Keratinocyte (primary cell): ENCODE results near the gene ATP11A. TPM values are rescaled to one million over a fixed set of nuclear protein-coding genes. Genes with fewer than 3 reads are reported as not detected.

ENCODE experiments used
- DNase-seq: peaks from one replicate; pipeline ENCODE4 v3.0.0-alpha.2; 2011; ENCODE audit warnings: low read depth, missing footprints, low spot score
- FAIRE-seq: peaks from 2 replicates; lab custom pipeline; 2011; peaks lifted over from hg19 to GRCh38; lab: Jason Lieb, UNC
- H2AFZ ChIP-seq: 2 replicates; pipeline ENCODE4 v1.6.0; 2012; ENCODE audit warnings: low read length, control low read depth, inconsistent platforms; ENCODE audit not compliant: control insufficient read depth
- H3K27ac ChIP-seq: 2 replicates; pipeline ENCODE4 v1.5.1; 2011; ENCODE audit warnings: low read length; ENCODE audit not compliant: control insufficient read depth, insufficient read depth
- H3K27me3 ChIP-seq: 3 replicates; pipeline ENCODE4 v1.6.0; 2011; ENCODE audit warnings: low read length; ENCODE audit not compliant: control insufficient read depth, insufficient read depth; ENCODE audit errors: extremely low read depth
- H3K36me3 ChIP-seq, 2 experiments: 2 replicates in 1 of 2; 3 replicates in 1 of 2; pipeline ENCODE4 v1.5.1; 2011; ENCODE audit warnings: low read length in 2 of 2, mild to moderate bottlenecking in 1 of 2; ENCODE audit not compliant: control insufficient read depth in 2 of 2, insufficient read depth in 2 of 2; ENCODE audit errors: extremely low read depth in 1 of 2
- H3K4me1 ChIP-seq: 3 replicates; pipeline ENCODE4 v1.5.1; 2011; ENCODE audit warnings: low read length; ENCODE audit not compliant: control insufficient read depth, insufficient read depth; ENCODE audit errors: extremely low read depth
- H3K4me2 ChIP-seq: 3 replicates; pipeline ENCODE4 v1.6.0; 2011; ENCODE audit warnings: low read depth, low read length; ENCODE audit not compliant: control insufficient read depth, insufficient read depth; ENCODE audit errors: extremely low read depth
- H3K4me3 ChIP-seq, 3 experiments: fragments of 200-600 bp in 1 of 3; sonication (generic) in 1 of 3; 2 replicates in 2 of 3; 3 replicates in 1 of 3; pipeline ENCODE4 v1.5.1; 2011 to 2016; ENCODE audit warnings: low read length in 3 of 3, mild to moderate bottlenecking in 3 of 3, control low read depth in 2 of 3, inconsistent platforms in 1 of 3, low read depth in 1 of 3, mixed read lengths in 1 of 3, mixed run types in 1 of 3, moderate library complexity in 1 of 3; ENCODE audit not compliant: control insufficient read depth in 2 of 3, insufficient read depth in 2 of 3; ENCODE audit errors: extremely low read depth in 1 of 3
- H3K79me2 ChIP-seq: 2 replicates; pipeline ENCODE4 v1.6.0; 2012; ENCODE audit warnings: low read length; ENCODE audit not compliant: control insufficient read depth, insufficient read depth
- H3K9ac ChIP-seq: 3 replicates; pipeline ENCODE4 v1.6.0; 2011; ENCODE audit warnings: low read length; ENCODE audit not compliant: control insufficient read depth, insufficient read depth; ENCODE audit errors: extremely low read depth
- H3K9me1 ChIP-seq: 3 replicates; pipeline ENCODE4 v1.6.0; 2011; ENCODE audit warnings: low read length; ENCODE audit not compliant: control insufficient read depth, insufficient read depth; ENCODE audit errors: extremely low read depth
- H3K9me3 ChIP-seq: 2 replicates; pipeline ENCODE4 v1.5.1; 2012; ENCODE audit warnings: low read depth, low read length; ENCODE audit not compliant: control insufficient read depth
- H4K20me1 ChIP-seq: 3 replicates; pipeline ENCODE4 v1.6.0; 2011; ENCODE audit warnings: low read length; ENCODE audit not compliant: control insufficient read depth, insufficient read depth; ENCODE audit errors: extremely low read depth
- CTCF ChIP-seq, 3 experiments: IDR thresholded peaks in 1 of 3; conservative IDR thresholded peaks in 1 of 3; optimal IDR thresholded peaks in 1 of 3; 2 replicates in 2 of 3; 3 replicates in 1 of 3; pipeline versions ENCODE3 to v1.5.1; 2011; ENCODE audit warnings: low read length in 3 of 3, mild to moderate bottlenecking in 3 of 3, moderate library complexity in 2 of 3, control low read depth in 1 of 3, inconsistent platforms in 1 of 3; ENCODE audit not compliant: insufficient read depth in 2 of 3; ENCODE audit errors: extremely low read depth in 1 of 3
- EZH2 ChIP-seq: IDR thresholded peaks from one replicate; pipeline ENCODE4 v1.6.1; 2012; ENCODE audit warnings: inconsistent platforms, mild to moderate bottlenecking, low read length, moderate library complexity
- dilution Hi-C: fragments of 300-500 bp; cut with MboI; formaldehyde crosslinking; loops from one replicate; pipeline ENCODE4 v1.7.0; 2020; ENCODE audit warnings: low sequenced_read_pairs; ENCODE audit not compliant: extremely low pct_ligation_motif_present
- polyA plus RNA-seq, 5 experiments: library from polyadenylated mRNA; depleted of rRNA in 3 of 5; stranded (reverse) in 3 of 5; stranded (forward) in 1 of 5; unstranded in 1 of 5; fragments of >200 nt; gene quantifications; 1 replicate in 1 of 5; 2 replicates in 3 of 5; 3 replicates in 1 of 5; pipeline versions ENCODE4 v1.2.1 to v1.2.3, GENCODE V29; 2011 to 2012; ENCODE audit warnings: missing spikeins in 2 of 5, low read depth in 1 of 5, low replicate concordance in 1 of 5

Gene ATP11A
- polyA plus RNA-seq, 1 donor (not counting 4 experiments of a cell fraction or from before 2014, with no cell fraction given) = 4.3 TPM

GRCh38 chr13:112873851-112874750, 184.3 kb downstream of the ATP11A start:
- no peak overlapping the region for H2AFZ ChIP-seq
- H3K9me3 ChIP-seq = no peaks in the 10 kb centered on the region
- no peak overlapping the region for H3K4me2 ChIP-seq
- dilution Hi-C loops = no loop called here
- H3K36me3 ChIP-seq = peaks cover 0 to 8% of the 10 kb centered on the region in 2 experiments
- TF ChIP-seq CTCF (optimal IDR thresholded peaks at IDR 0.05 in 1 of 3, IDR thresholded peaks at IDR 0.05 in 1 of 3, conservative IDR thresholded peaks at IDR 0.05 in 1 of 3; ENCODE audit: extremely low read depth in 1 of 3, insufficient read depth in 2 of 3, low read length in 3 of 3) (peak in 2 of 3 experiments; percentile 77 to 84), EZH2 (no peak)
- H3K4me3 ChIP-seq = no peak overlapping the region
- DNase-seq (no peak), FAIRE-seq (peak; percentile 51)
- H3K27me3 ChIP-seq = no peaks in the 10 kb centered on the region
- no peaks in the 10 kb centered on the region for H3K9me1 ChIP-seq
- no peaks in the 10 kb centered on the region for H4K20me1 ChIP-seq
- H3K9ac ChIP-seq = no peak overlapping the region
- no peaks in the 10 kb centered on the region for H3K4me1 ChIP-seq
- no peaks in the 10 kb centered on the region for H3K79me2 ChIP-seq
- no peak overlapping the region for H3K27ac ChIP-seq

GRCh38 chr13:112874751-112875300, 185.0 kb downstream of the ATP11A start:
- no peaks in the 10 kb centered on the region for H3K79me2 ChIP-seq
- peaks cover 0 to 7% of the 10 kb centered on the region in 2 experiments for H3K36me3 ChIP-seq
- H3K4me3 ChIP-seq = no peak overlapping the region
- H3K27me3 ChIP-seq = no peaks in the 10 kb centered on the region
- dilution Hi-C loops = no loop called here
- H3K9me3 ChIP-seq = no peaks in the 10 kb centered on the region
- no peaks in the 10 kb centered on the region for H4K20me1 ChIP-seq
- no peak overlapping the region for H3K9ac ChIP-seq
- DNase-seq (no peak), FAIRE-seq (no peak)
- H2AFZ ChIP-seq = no peak overlapping the region
- no peak for TF ChIP-seq EZH2
- TF ChIP-seq CTCF (optimal IDR thresholded peaks at IDR 0.05 in 1 of 3, IDR thresholded peaks at IDR 0.05 in 1 of 3, conservative IDR thresholded peaks at IDR 0.05 in 1 of 3; ENCODE audit: extremely low read depth in 1 of 3, insufficient read depth in 2 of 3, low read length in 3 of 3) = no peak
- no peak overlapping the region for H3K4me2 ChIP-seq
- H3K4me1 ChIP-seq = no peaks in the 10 kb centered on the region
- H3K9me1 ChIP-seq = no peaks in the 10 kb centered on the region
- no peak overlapping the region for H3K27ac ChIP-seq
